ENCODE data around the gene WNK4. TPM values are rescaled to one million over a fixed set of nuclear protein-coding genes. Genes with fewer than 3 reads are reported as not detected.

WNK4 gene
- total RNA-seq, 1 donor from 2014 or later = 0.37 TPM

- no peak for DNase-seq (ENCODE audit: low spot score)
These were observed 16.9 kb downstream of the WNK4 start for GRCh38 chr17:42797067-42798007.

DNA sequence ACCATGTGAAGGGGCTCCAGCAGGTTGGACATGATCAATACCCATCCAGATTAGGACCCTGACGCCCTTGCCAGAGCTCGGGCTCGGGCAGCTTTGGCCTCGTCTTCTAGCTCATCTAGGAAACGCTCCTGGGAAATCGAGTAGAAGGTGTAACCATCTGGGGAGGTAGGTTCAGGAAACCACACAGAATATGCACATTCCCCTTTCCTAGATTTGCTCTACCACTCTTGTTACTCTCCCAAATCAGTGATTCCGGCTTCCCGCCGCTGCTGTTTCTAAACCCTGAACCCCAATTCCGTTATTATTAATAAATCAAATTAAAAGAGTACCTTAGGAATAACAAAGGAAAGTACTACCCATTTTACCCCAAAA, 17.6 kb downstream of the WNK4 start:
- no peak for DNase-seq (ENCODE audit: low spot score)

GRCh38 chr17:42798383-42799380, 18.3 kb downstream of the WNK4 start, which contains the start of the genes CNTD1 and COA3:
CNTD1 (plus strand) TSS chr17:42798861; CDS start chr17:42799068, 207 bp downstream.
COA3 (minus strand) TSS chr17:42798704; CDS start chr17:42798681, 23 bp downstream.
- peak; percentile 82 for DNase-seq (ENCODE audit: low spot score)

DNA sequence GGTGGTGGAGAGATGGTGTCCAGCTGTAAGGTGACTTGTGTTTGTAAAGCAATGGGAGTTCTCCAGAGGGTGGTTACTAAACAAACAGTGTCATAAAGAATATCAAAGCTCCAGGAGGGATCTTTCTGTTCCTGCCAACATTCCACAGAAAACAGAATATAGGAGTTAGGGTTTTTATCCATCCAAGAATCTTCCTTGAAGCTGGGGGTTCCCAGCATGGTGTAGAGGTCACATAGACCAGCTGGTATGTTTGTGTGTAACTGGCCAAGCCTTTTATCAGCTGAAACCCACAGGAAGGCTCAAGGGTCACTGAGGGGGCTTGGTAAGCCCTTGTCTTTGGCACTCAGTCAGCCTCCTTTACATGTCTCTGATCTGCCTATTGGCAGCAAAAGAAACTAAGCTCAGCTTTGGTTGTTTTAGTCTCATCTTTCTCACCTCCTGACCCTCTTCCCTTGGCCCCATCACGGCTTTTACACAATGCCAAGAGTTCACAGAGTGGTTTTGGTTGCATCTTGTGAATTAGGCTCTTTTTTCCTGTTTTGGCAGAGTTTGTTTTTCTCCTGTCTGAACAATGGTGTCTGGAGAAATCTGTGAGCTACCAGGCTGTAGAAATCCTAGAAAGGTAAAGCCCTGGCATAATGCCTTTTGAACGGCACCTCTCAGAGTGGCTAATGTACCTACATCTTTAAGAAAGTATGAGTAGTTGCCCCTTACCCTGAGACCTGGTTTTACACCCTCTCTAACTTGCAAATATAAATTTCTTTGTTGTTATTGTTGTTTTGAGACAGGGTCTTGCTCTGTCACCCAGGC, 22.9 kb downstream of the WNK4 start:
- no peak for DNase-seq (ENCODE audit: low spot score)

DNA sequence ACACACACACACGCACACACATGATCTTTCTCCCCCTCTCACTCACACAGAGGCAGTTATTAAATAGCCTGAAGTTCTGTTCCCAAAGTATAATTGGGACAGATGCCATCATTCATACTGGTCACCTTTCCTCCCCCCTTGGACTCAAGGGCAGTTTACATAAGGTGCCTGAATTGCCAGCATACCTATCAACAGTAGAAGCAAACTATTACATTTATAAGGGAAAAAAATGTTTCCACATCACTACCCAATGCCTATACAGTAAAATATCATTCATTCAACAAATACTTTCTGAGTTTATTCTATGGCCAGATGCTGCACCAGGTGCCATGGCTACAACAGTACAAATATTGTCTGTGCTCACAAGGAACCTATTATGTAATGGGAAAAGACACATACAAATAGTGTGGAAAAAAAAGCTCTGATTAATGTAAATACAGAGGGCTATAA, 24.5 kb downstream of the WNK4 start:
- DNase-seq (ENCODE audit: low spot score) = no peak

- no peak for DNase-seq (ENCODE audit: low spot score)
These were observed 25.8 kb downstream of the WNK4 start for GRCh38 chr17:42806249-42806648.

- no peak for DNase-seq (ENCODE audit: low spot score)
These were observed 28.8 kb downstream of the WNK4 start for GRCh38 chr17:42809250-42809649.

GRCh38 chr17:42814633-42815399, 34.4 kb downstream of the WNK4 start:
- no peak for DNase-seq (ENCODE audit: low spot score)

- no peak for DNase-seq (ENCODE audit: low spot score)
These were observed 37.5 kb downstream of the WNK4 start for GRCh38 chr17:42817866-42818265.

DNA sequence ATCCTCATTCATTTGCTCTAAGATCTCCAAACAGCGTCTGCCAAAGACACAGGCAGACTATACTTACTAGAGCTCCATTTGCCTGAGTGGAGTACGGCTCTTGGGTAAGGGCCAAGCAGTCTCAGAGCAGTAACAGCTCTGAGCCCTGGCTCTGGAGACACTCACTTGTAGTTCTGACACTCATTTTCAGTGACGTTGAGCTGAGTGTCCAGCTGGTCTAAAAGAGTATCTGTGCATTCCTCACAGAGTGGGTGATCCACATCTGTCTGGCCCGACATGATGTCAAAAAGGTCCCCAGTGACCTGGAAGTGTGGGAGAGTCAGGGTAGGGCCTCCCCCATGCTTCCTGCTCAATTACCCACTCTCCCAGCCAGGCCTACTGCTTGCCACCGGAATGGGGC, 38.0 kb downstream of the WNK4 start:
- no peak for DNase-seq (ENCODE audit: low spot score)

GRCh38 chr17:42819939-42820535, 39.6 kb downstream of the WNK4 start:
- DNase-seq (ENCODE audit: low spot score) = no peak

- no peak for DNase-seq (ENCODE audit: low spot score)
These were observed 40.8 kb downstream of the WNK4 start for GRCh38 chr17:42821176-42821575.

DNA sequence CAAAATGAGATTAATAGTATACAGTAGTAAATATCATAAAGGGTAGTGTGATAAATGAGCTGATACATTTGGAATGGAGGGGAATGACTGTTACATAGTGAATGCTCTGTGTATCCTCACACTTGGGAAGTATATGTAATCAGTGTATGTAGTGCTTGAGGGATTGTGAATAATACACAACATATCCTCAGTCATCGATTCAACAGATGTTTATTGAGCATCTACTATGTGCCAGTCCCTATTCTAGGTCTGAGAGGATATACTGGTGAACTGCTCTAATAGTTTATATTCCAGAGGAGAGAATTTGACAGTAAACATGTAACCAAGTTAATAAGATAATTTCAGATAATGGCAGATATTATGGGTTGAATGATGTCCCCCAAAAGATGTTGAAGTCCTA, 47.1 kb downstream of the WNK4 start:
- no peak for DNase-seq (ENCODE audit: low spot score)

DNA sequence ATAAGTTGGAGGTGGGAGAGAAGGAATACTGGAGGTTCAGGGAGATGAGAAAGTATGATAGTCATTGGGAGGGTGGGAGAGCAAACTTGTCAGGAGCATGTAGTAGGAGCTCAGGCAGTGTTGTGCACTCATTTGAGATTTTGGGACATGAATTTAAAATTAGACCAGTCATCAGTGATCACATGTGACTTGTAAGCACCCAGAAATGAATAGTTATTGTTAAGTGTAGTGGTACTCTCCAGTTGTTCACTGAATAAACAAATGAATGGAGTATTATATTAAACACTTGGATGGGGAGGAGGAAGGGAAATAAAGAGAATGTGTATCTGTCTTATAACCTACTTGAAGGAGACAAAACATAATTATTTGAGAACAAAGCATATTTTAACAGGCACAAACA, 50.6 kb downstream of the WNK4 start:
- DNase-seq (ENCODE audit: low spot score) = no peak

- DNase-seq (ENCODE audit: low spot score) = no peak
These were observed 52.0 kb downstream of the WNK4 start for GRCh38 chr17:42832213-42832933.

DNA sequence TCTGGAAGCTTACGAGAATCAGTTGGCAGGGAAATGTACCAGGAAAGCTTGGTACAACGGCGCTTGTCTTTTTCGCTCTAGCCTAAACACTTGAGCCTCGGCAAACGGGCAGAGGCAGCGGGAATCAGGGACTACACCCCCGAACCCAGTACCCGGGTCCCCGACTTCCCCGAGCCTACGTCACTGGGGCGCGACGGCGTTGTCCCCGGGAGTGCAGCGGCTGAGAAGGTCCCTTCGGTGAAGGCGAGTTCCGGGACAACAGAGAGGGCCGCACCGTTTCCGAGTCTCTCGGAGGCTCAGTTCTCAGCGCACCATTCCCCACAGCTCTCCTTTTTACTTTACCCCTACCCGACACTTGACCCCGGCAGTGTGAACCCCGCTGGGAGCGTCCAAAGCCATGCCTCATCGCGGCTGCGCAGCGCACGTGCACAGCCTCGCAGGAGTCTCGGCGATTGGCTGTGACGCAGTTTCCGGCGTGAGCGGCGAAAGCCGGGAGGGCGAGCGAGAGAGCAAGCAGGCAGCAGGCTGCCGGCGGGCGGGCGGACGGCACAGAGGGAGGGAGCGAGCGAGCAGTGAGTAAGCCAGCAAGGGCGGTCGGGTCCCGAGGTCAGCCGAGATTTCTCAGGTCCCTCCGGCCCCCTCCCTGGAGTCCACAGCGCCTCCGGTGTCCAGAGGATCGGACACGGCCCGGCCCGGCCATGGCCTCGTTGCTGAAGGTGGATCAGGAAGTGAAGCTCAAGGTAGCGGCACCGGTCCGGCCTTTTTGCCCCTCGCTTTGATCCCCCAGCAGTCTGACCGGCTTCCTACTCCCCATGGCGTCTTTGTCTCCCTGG, 52.7 kb downstream of the WNK4 start, which contains the start of gene PSME3:
Gene PSME3 (plus strand): TSS at position 464 of the 833 bp plus-strand sequence. CDS start 235 bp downstream, at position 699.
- peak; percentile 91 for DNase-seq (ENCODE audit: low spot score)

DNA sequence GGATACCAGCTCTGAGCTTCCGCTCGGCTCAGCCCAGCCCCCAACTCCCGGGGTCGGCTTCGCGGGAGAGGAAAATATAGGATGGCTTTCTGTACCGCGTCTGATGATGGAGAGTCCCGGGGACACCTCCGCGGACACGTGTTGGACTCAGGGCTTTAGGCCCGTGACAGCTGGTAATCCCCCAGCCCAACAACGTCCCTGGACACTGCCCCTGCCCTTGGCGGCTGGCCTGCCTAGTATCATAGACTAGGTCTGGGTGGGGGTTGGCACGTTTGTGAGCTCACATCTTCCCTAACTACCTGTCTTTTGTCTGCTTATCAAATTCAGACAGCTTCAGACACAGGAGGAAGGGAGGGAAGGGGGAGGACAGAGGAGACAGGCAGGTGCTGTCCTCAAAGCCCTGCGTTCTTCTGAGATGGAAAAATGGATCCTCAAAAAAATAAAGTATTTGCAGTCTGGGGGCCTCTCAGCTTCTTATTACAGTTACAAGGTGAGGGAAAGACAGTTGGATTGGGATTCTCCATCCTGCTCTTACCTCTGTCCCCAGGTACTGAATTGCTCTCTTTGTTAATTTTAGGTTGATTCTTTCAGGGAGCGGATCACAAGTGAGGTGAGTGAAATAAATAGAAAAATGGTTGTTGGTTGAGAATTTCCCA, 53.5 kb downstream of the WNK4 start:
- no peak for DNase-seq (ENCODE audit: low spot score)

- no peak for DNase-seq (ENCODE audit: low spot score)
These were observed 55.3 kb downstream of the WNK4 start for GRCh38 chr17:42835732-42836131.

All from mucosa of gallbladder (tissue), 1 donor.